ENCODE measurements around the gene CILP2. TPM values are rescaled to one million over a fixed set of nuclear protein-coding genes. Genes with fewer than 3 reads are reported as not detected.

CILP2 gene
- total RNA-seq, 2 experiments from 2014 or later: 1.1 to 1.7 TPM

- peak in 1 of 14 experiments; percentile 24 for DNase-seq
- peaks cover 12% of the 10 kb centered on the region for H3K36me3 ChIP-seq (ENCODE audit: insufficient read depth, low read length)
- Mint-ChIP-seq H3K27me3 (no peaks in the 10 kb centered on the region), H3K4me3 (no peak overlapping the region), H3K27ac (peak overlapping the region; percentile 15), H3K4me1 (ENCODE audit: low read depth) (peaks cover 28% of the 10 kb centered on the region), H3K36me3 (ENCODE audit: low read depth) (peaks cover 17% of the 10 kb centered on the region), H3K9me3 (no peaks in the 10 kb centered on the region)
- POLR2A ChIA-PET: interaction anchor here (0.7 to 2.0 kb wide), 18 partner anchors 8 to 545 kb away, joined by 3 to 17 read pairs (median 4); partner anchors contain the start of genes ATP13A1, GMIP, NDUFA13 and TSSK6
- H3K9me3 ChIP-seq (ENCODE audit: control insufficient read depth in 1 of 2, insufficient read depth in 1 of 2, low read length in 2 of 2): no peaks in the 10 kb centered on the region
- no peak for ATAC-seq (ENCODE audit: poor library complexity)
- no peak overlapping the region for H3K4me3 ChIP-seq (ENCODE audit: low read length)
- no peak overlapping the region for H3K27ac ChIP-seq (ENCODE audit: low read depth in 1 of 2, low read length in 2 of 2)
- intact Hi-C loops (cut with DNase I, micrococcal nuclease): loop anchor here (1.0 to 5.0 kb wide), 6 partner anchors 94 to 427 kb away; partner anchors contain the start of genes GMIP (in 1 of the 2) and LPAR2 (in 1 of the 2)
- no peak for TF ChIP-seq CTCF (IDR thresholded peaks at IDR 0.05)
- CTCF ChIA-PET: interaction anchor here (0.7 to 4.2 kb wide), 26 partner anchors 8 to 706 kb away, joined by 3 to 57 read pairs (median 5); partner anchors contain the start of genes ATP13A1, GMIP, LPAR2 and NDUFA13
- no peaks in the 10 kb centered on the region for H3K27me3 ChIP-seq (ENCODE audit: control insufficient read depth in 1 of 2, insufficient read depth in 2 of 2, low read length in 2 of 2)
- peaks cover 20% of the 10 kb centered on the region for H3K4me1 ChIP-seq (ENCODE audit: insufficient read depth, low read length)
These were observed 5.0 kb upstream of the CILP2 start for GRCh38 chr19:19532806-19533701.

GRCh38 chr19:19533841-19534240 lies 4.2 kb upstream of the CILP2 start:
- ChIA-PET POLR2A (no interaction called here), CTCF (no interaction called here)
- intact Hi-C loops (cut with DNase I, micrococcal nuclease): loop anchor here in 1 of 2 experiments (5.0 kb wide), 2 partner anchors 93 to 213 kb away; partner anchors contain the start of gene LPAR2
- Histone ChIP-seq H3K27ac (ENCODE audit: low read depth in 1 of 2, low read length in 2 of 2) (no peak overlapping the region), H3K9me3 (ENCODE audit: control insufficient read depth in 1 of 2, insufficient read depth in 1 of 2, low read length in 2 of 2) (no peaks in the 10 kb centered on the region), H3K4me3 (ENCODE audit: low read length) (no peak overlapping the region), H3K36me3 (ENCODE audit: insufficient read depth, low read length) (peaks cover 7% of the 10 kb centered on the region), H3K4me1 (ENCODE audit: insufficient read depth, low read length) (peaks cover 28% of the 10 kb centered on the region), H3K27me3 (ENCODE audit: control insufficient read depth in 1 of 2, insufficient read depth in 2 of 2, low read length in 2 of 2) (no peaks in the 10 kb centered on the region)
- H3K27ac Mint-ChIP-seq: peak overlapping the region; percentile 15
- TF ChIP-seq CTCF (IDR thresholded peaks at IDR 0.05): no peak
- no peak for ATAC-seq (ENCODE audit: poor library complexity)
- H3K9me3 Mint-ChIP-seq: no peaks in the 10 kb centered on the region
- H3K36me3 Mint-ChIP-seq (ENCODE audit: low read depth): peaks cover 12% of the 10 kb centered on the region
- peaks cover 33% of the 10 kb centered on the region for H3K4me1 Mint-ChIP-seq (ENCODE audit: low read depth)
- H3K4me3 Mint-ChIP-seq: peak overlapping the region; percentile 11
- no peaks in the 10 kb centered on the region for H3K27me3 Mint-ChIP-seq
- no peak for DNase-seq

- no peak for TF ChIP-seq CTCF (IDR thresholded peaks at IDR 0.05)
- Histone ChIP-seq H3K4me1 (ENCODE audit: insufficient read depth, low read length) (peaks cover 34% of the 10 kb centered on the region), H3K27ac (ENCODE audit: low read depth in 1 of 2, low read length in 2 of 2) (no peak overlapping the region), H3K36me3 (ENCODE audit: insufficient read depth, low read length) (peaks cover 4% of the 10 kb centered on the region), H3K27me3 (ENCODE audit: control insufficient read depth in 1 of 2, insufficient read depth in 2 of 2, low read length in 2 of 2) (no peaks in the 10 kb centered on the region), H3K4me3 (ENCODE audit: low read length) (no peak overlapping the region), H3K9me3 (ENCODE audit: control insufficient read depth in 1 of 2, insufficient read depth in 1 of 2, low read length in 2 of 2) (peaks cover 0 to 3% of the 10 kb centered on the region in 2 experiments)
- DNase-seq (no peak), ATAC-seq (ENCODE audit: poor library complexity) (no peak)
- intact Hi-C loops (cut with DNase I, micrococcal nuclease): loop anchor here in 1 of 2 experiments (5.0 kb wide), 4 partner anchors 58 to 213 kb away; partner anchors contain the start of gene LPAR2
- POLR2A ChIA-PET: interaction anchor here (0.6 kb wide), 1 partner anchor 334 kb away, joined by 3 read pairs; no protein-coding TSS in a partner anchor
- Mint-ChIP-seq H3K4me3 (no peak overlapping the region), H3K36me3 (ENCODE audit: low read depth) (peaks cover 12% of the 10 kb centered on the region), H3K27me3 (no peaks in the 10 kb centered on the region), H3K9me3 (no peaks in the 10 kb centered on the region), H3K4me1 (ENCODE audit: low read depth) (peaks cover 36% of the 10 kb centered on the region), H3K27ac (no peak overlapping the region)
- CTCF ChIA-PET: interaction anchor here (1.4 kb wide), 1 partner anchor 109 kb away, joined by 4 read pairs; the partner anchor contains the start of gene GMIP
These were observed 3.4 kb upstream of the CILP2 start for GRCh38 chr19:19534556-19535265.

Data from CD4-positive, alpha-beta T cell (primary cell).